SK-N-SH treated with all-trans-retinoic acid at 6 μM for 48 hours (cell line): ENCODE data around the gene KRT84.

Source experiments
- ATAC-seq: fragments of 200-7000 bp; cut with Tn5 transposase; 3 replicates; pipeline ENCODE4 v1.9.1; 2020; ENCODE audit warnings: mild to moderate bottlenecking, moderate library complexity
- ARNTL ChIP-seq: fragments of 450-650 bp; formaldehyde crosslinking; IDR thresholded peaks from 2 replicates; pipeline ENCODE4 v1.5.0; 2020; ENCODE audit warnings: low read depth, mild to moderate bottlenecking, moderate library complexity, borderline replicate concordance
- BACH2 ChIP-seq: fragments of 250-450 bp; sonication (Bioruptor Pico); IDR thresholded peaks from 2 replicates; pipeline ENCODE4 v1.9.0; 2021; ENCODE audit warnings: mild to moderate bottlenecking, borderline replicate concordance
- CREB5 ChIP-seq: fragments of 250-450 bp; sonication (Bioruptor Pico); IDR thresholded peaks from 2 replicates; pipeline ENCODE4 v1.5.1; 2020; ENCODE audit warnings: low read depth, mild to moderate bottlenecking, moderate library complexity
- CSDC2 ChIP-seq: fragments of 250-450 bp; sonication (Bioruptor Pico); IDR thresholded peaks from 2 replicates; pipeline ENCODE4 v1.5.0; 2020; ENCODE audit warnings: mild to moderate bottlenecking, moderate library complexity
- ESRRG ChIP-seq: fragments of 250-450 bp; sonication (Bioruptor Pico); IDR thresholded peaks from 2 replicates; pipeline ENCODE4 v1.6.1; 2021; ENCODE audit warnings: mild to moderate bottlenecking
- ISL1 ChIP-seq: fragments of 250-450 bp; sonication (Bioruptor Pico); IDR thresholded peaks from 2 replicates; pipeline ENCODE4 v2.1.2; 2022; ENCODE audit warnings: mild to moderate bottlenecking, moderate library complexity
- OSR1 ChIP-seq: fragments of 250-450 bp; sonication (Bioruptor Pico); IDR thresholded peaks from 2 replicates; pipeline ENCODE4 v1.8.0; 2022; ENCODE audit warnings: moderate library complexity, mild to moderate bottlenecking, inconsistent platforms
- POU6F1 ChIP-seq: fragments of 250-450 bp; sonication (Bioruptor Pico); IDR thresholded peaks from 2 replicates; pipeline ENCODE4 v1.8.0; 2021; ENCODE audit warnings: low read depth, mild to moderate bottlenecking, moderate library complexity, borderline replicate concordance
- PPARA ChIP-seq: fragments of 250-450 bp; sonication (Bioruptor Pico); IDR thresholded peaks from 2 replicates; pipeline ENCODE4 v1.5.0; 2020; ENCODE audit warnings: mild to moderate bottlenecking, borderline replicate concordance
- RARB ChIP-seq: fragments of 250-450 bp; sonication (Bioruptor Pico); IDR thresholded peaks from 2 replicates; pipeline ENCODE4 v1.8.0; 2021; ENCODE audit warnings: mild to moderate bottlenecking, moderate library complexity
- SNAI2 ChIP-seq: fragments of 250-450 bp; sonication (Bioruptor Pico); IDR thresholded peaks from 2 replicates; pipeline ENCODE4 v1.5.0; 2020; ENCODE audit warnings: mild to moderate bottlenecking, moderate library complexity
- TCF4 ChIP-seq: fragments of 250-450 bp; sonication (Bioruptor Pico); IDR thresholded peaks from 2 replicates; pipeline ENCODE4 v1.8.0; 2021; ENCODE audit warnings: mild to moderate bottlenecking, moderate library complexity, borderline replicate concordance
- ZC3H10 ChIP-seq: fragments of 250-450 bp; sonication (Bioruptor Pico); IDR thresholded peaks from 2 replicates; pipeline ENCODE4 v1.5.1; 2021; ENCODE audit warnings: mild to moderate bottlenecking, moderate library complexity
- ZFP3 ChIP-seq: fragments of 250-450 bp; sonication (Bioruptor Pico); IDR thresholded peaks from 2 replicates; pipeline ENCODE4 v1.5.0; 2020; ENCODE audit warnings: mild to moderate bottlenecking, moderate library complexity
- ZFP30 ChIP-seq: fragments of 450-650 bp; formaldehyde crosslinking; IDR thresholded peaks from 2 replicates; pipeline ENCODE4 v1.5.0; 2022; ENCODE audit warnings: mild to moderate bottlenecking, moderate library complexity
- ZNF565 ChIP-seq: fragments of 450-650 bp; formaldehyde crosslinking; conservative IDR thresholded peaks from 2 replicates; pipeline ENCODE4 v1.5.0; 2020; ENCODE audit warnings: low read depth, mild to moderate bottlenecking, moderate library complexity
- ZNF70 ChIP-seq: fragments of 450-650 bp; formaldehyde crosslinking; IDR thresholded peaks from 2 replicates; pipeline ENCODE4 v1.5.0; 2020; ENCODE audit warnings: mild to moderate bottlenecking, moderate library complexity
- ZNF8 ChIP-seq: fragments of 450-650 bp; formaldehyde crosslinking; IDR thresholded peaks from 2 replicates; pipeline ENCODE4 v1.5.0; 2020; ENCODE audit warnings: mild to moderate bottlenecking, moderate library complexity
- TF ChIP-seq, protein P1 (sequence below): fragments of 250-450 bp; sonication (Bioruptor Pico); IDR thresholded peaks from 2 replicates; pipeline ENCODE4 v1.8.0; 2020; ENCODE audit warnings: mild to moderate bottlenecking, moderate library complexity, borderline replicate concordance
- TF ChIP-seq, protein P2 (sequence below): fragments of 250-450 bp; sonication (Bioruptor Pico); IDR thresholded peaks from 2 replicates; pipeline ENCODE4 v1.5.0; 2020; ENCODE audit warnings: mild to moderate bottlenecking, moderate library complexity
- TF ChIP-seq, protein P3 (sequence below): fragments of 250-450 bp; sonication (Bioruptor Pico); IDR thresholded peaks from 2 replicates; pipeline ENCODE4 v1.5.1; 2021; ENCODE audit warnings: mild to moderate bottlenecking, moderate library complexity

KRT84 gene

GRCh38 chr12:52418576-52419110, 33.2 kb upstream of the KRT84 start:
- no peak for ATAC-seq
- TF ChIP-seq SNAI2 (CRISPR knock-in tag): no peak
- TF ChIP-seq ESRRG (CRISPR knock-in tag): no peak
- TF ChIP-seq, protein P1, sequence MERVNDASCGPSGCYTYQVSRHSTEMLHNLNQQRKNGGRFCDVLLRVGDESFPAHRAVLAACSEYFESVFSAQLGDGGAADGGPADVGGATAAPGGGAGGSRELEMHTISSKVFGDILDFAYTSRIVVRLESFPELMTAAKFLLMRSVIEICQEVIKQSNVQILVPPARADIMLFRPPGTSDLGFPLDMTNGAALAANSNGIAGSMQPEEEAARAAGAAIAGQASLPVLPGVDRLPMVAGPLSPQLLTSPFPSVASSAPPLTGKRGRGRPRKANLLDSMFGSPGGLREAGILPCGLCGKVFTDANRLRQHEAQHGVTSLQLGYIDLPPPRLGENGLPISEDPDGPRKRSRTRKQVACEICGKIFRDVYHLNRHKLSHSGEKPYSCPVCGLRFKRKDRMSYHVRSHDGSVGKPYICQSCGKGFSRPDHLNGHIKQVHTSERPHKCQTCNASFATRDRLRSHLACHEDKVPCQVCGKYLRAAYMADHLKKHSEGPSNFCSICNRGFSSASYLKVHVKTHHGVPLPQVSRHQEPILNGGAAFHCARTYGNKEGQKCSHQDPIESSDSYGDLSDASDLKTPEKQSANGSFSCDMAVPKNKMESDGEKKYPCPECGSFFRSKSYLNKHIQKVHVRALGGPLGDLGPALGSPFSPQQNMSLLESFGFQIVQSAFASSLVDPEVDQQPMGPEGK (CRISPR knock-in tag): no peak
- TF ChIP-seq RARB (CRISPR knock-in tag): no peak
- no peak for TF ChIP-seq ZNF8 (CRISPR knock-in tag)

DNA sequence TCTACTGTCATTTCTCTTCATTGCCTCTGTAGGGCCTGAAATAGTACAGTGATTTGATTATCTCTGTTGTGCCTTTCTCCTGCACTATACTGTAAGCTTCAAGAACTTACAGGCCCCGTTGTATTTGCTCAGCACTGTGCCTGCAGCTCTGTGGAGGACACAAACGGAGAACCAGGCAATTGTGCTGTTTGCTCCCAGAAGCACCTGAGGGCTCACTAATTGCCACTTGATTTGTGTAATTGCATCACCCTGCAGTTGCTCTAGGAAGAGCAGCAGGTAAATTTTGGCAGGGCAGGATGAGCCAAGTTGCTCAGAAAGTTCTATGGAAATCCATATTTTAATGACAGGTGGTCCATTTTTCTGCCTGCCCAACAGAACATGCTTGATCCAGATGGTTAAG, 32.3 kb upstream of the KRT84 start:
- no peak for TF ChIP-seq ZNF8 (CRISPR knock-in tag)
- TF ChIP-seq ZFP3 (CRISPR knock-in tag): no peak
- no peak for TF ChIP-seq CSDC2 (CRISPR knock-in tag)
- no peak for TF ChIP-seq OSR1 (CRISPR knock-in tag)
- TF ChIP-seq TCF4: no peak
- TF ChIP-seq, protein P2, sequence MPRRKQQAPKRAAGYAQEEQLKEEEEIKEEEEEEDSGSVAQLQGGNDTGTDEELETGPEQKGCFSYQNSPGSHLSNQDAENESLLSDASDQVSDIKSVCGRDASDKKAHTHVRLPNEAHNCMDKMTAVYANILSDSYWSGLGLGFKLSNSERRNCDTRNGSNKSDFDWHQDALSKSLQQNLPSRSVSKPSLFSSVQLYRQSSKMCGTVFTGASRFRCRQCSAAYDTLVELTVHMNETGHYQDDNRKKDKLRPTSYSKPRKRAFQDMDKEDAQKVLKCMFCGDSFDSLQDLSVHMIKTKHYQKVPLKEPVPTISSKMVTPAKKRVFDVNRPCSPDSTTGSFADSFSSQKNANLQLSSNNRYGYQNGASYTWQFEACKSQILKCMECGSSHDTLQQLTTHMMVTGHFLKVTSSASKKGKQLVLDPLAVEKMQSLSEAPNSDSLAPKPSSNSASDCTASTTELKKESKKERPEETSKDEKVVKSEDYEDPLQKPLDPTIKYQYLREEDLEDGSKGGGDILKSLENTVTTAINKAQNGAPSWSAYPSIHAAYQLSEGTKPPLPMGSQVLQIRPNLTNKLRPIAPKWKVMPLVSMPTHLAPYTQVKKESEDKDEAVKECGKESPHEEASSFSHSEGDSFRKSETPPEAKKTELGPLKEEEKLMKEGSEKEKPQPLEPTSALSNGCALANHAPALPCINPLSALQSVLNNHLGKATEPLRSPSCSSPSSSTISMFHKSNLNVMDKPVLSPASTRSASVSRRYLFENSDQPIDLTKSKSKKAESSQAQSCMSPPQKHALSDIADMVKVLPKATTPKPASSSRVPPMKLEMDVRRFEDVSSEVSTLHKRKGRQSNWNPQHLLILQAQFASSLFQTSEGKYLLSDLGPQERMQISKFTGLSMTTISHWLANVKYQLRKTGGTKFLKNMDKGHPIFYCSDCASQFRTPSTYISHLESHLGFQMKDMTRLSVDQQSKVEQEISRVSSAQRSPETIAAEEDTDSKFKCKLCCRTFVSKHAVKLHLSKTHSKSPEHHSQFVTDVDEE: no peak
- TF ChIP-seq, protein P1 (CRISPR knock-in tag): no peak
- TF ChIP-seq POU6F1: no peak
- no peak for TF ChIP-seq CREB5
- no peak for ATAC-seq

DNA sequence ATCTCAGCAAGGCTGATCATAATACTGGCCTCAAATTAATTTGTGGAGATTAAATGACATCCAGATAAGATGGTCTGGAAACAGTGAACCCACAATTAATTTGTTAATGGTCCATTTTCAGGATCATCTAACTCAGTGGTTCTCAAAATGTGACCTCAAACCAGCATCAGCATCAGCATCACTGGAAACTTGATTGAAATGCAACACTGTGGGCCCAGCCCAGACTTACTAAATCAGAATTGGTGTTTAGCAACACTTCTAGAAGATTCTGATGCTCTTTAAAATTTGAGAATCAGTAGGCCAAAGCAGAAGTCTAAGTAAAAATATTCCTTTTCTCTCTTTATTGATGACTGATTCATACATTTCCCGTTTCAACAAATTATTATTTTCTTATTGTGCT, 31.3 kb upstream of the KRT84 start:
- no peak for ATAC-seq
- TF ChIP-seq ZNF8 (CRISPR knock-in tag): no peak
- TF ChIP-seq ZNF565 (CRISPR knock-in tag): no peak
- TF ChIP-seq RARB (CRISPR knock-in tag): no peak
- TF ChIP-seq ZFP30 (CRISPR knock-in tag): no peak
- no peak for TF ChIP-seq BACH2 (CRISPR knock-in tag)
- TF ChIP-seq, protein P1 (CRISPR knock-in tag): no peak
- TF ChIP-seq POU6F1: no peak
- no peak for TF ChIP-seq ZC3H10 (CRISPR knock-in tag)
- TF ChIP-seq OSR1 (CRISPR knock-in tag): no peak
- no peak for TF ChIP-seq ESRRG (CRISPR knock-in tag)
- no peak for TF ChIP-seq CSDC2 (CRISPR knock-in tag)
- TF ChIP-seq ZNF70 (CRISPR knock-in tag): no peak
- TF ChIP-seq ZFP3 (CRISPR knock-in tag): no peak
- no peak for TF ChIP-seq PPARA (CRISPR knock-in tag)
- no peak for TF ChIP-seq CREB5
- TF ChIP-seq ISL1 (CRISPR knock-in tag): no peak
- TF ChIP-seq ARNTL (CRISPR knock-in tag): no peak
- TF ChIP-seq, protein P3, sequence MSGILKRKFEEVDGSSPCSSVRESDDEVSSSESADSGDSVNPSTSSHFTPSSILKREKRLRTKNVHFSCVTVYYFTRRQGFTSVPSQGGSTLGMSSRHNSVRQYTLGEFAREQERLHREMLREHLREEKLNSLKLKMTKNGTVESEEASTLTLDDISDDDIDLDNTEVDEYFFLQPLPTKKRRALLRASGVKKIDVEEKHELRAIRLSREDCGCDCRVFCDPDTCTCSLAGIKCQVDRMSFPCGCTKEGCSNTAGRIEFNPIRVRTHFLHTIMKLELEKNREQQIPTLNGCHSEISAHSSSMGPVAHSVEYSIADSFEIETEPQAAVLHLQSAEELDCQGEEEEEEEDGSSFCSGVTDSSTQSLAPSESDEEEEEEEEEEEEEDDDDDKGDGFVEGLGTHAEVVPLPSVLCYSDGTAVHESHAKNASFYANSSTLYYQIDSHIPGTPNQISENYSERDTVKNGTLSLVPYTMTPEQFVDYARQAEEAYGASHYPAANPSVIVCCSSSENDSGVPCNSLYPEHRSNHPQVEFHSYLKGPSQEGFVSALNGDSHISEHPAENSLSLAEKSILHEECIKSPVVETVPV (CRISPR knock-in tag): no peak
